ENCODE measurements around the gene ZNF836. TPM values are rescaled to one million over a fixed set of nuclear protein-coding genes. Genes with fewer than 3 reads are reported as not detected.

The ZNF836 gene
- total RNA-seq, 3 donors from 2014 or later (not counting 1 experiment from before 2014, with no cell fraction given): 27.9 to 40.2 (median 28.0) TPM

DNA sequence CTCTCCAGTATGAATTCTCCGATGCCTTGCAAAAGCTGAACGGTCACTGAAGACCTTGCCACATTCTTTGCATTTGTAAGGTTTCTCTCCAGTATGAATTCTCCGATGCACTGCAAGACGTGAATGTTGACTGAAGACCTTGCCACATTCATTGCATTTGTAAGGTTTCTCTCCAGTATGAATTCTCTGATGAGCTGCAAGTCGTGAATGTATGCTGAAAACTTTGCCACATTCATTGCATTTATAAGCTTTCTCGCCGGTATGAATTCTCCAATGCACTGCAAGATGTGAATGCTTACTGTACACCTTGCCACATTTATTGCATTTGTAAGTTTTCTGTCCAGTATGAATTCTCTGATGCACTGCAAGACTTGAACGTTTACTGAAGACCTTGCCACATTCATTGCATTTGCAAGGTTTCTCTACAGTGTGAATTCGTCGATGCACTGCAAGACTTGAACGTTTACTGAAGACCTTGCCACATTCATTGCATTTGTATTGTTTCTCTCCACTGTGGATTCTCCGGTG lies 55.8 kb downstream of the ZNF836 start:
- H3K27me3 Mint-ChIP-seq (ENCODE audit: low read depth in 2 of 2): no peaks in the 10 kb centered on the region
- Histone ChIP-seq H3K27me3 (ENCODE audit: control insufficient read depth, insufficient read depth, low read length) (no peaks in the 10 kb centered on the region), H3K9me3 (ENCODE audit: control insufficient read depth, insufficient read depth, low read length) (peaks cover 62% of the 10 kb centered on the region), H3K36me3 (ENCODE audit: control insufficient read depth, insufficient read depth, low read length) (peaks cover 40% of the 10 kb centered on the region), H3K4me3 (ENCODE audit: low read length) (no peak overlapping the region), H3K4me1 (ENCODE audit: control insufficient read depth, insufficient read depth, low read length) (no peaks in the 10 kb centered on the region), H3K27ac (ENCODE audit: low read length) (no peak overlapping the region)
- ATAC-seq (no peak), DNase-seq (no peak)
- intact Hi-C loops (cut with micrococcal nuclease): no loop called here
- 97% methylated on average over 12 of the region's 12 CpGs for WGBS (ENCODE audit: insufficient coverage)
- TF ChIP-seq, protein P1, sequence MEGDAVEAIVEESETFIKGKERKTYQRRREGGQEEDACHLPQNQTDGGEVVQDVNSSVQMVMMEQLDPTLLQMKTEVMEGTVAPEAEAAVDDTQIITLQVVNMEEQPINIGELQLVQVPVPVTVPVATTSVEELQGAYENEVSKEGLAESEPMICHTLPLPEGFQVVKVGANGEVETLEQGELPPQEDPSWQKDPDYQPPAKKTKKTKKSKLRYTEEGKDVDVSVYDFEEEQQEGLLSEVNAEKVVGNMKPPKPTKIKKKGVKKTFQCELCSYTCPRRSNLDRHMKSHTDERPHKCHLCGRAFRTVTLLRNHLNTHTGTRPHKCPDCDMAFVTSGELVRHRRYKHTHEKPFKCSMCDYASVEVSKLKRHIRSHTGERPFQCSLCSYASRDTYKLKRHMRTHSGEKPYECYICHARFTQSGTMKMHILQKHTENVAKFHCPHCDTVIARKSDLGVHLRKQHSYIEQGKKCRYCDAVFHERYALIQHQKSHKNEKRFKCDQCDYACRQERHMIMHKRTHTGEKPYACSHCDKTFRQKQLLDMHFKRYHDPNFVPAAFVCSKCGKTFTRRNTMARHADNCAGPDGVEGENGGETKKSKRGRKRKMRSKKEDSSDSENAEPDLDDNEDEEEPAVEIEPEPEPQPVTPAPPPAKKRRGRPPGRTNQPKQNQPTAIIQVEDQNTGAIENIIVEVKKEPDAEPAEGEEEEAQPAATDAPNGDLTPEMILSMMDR (IDR thresholded peaks at IDR 0.05): no peak
- peaks cover 86% of the 10 kb centered on the region for H3K36me3 Mint-ChIP-seq
- peaks cover 31 to 40% of the 10 kb centered on the region in 2 donors for H3K9me3 Mint-ChIP-seq
- H3K4me1 Mint-ChIP-seq: no peaks in the 10 kb centered on the region
- H3K27ac Mint-ChIP-seq: no peak overlapping the region
- no peak overlapping the region for H3K4me3 Mint-ChIP-seq

DNA sequence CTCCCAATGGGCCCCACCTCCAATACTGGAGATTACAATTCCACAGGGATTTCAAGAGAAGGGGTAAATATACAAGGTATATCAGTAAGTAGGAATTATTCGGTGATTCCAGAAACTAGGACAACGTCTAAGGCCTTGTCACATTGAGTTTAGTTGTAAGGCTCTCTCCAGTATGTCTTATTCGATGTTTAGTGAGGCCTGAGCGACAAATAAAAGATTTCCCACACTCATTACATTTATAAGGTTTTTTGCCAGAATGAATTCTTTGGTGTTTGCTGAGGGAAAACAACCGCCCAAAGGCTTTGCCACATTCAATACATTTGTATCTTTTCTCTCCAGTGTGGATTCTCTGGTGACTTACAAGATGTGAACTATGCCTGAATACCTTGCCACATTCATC lies 56.7 kb downstream of the ZNF836 start:
- Mint-ChIP-seq H3K27me3 (ENCODE audit: low read depth in 2 of 2) (no peaks in the 10 kb centered on the region), H3K27ac (no peak overlapping the region), H3K36me3 (peaks cover 84% of the 10 kb centered on the region), H3K9me3 (peaks cover 27 to 34% of the 10 kb centered on the region in 2 donors), H3K4me3 (no peak overlapping the region), H3K4me1 (no peaks in the 10 kb centered on the region)
- Histone ChIP-seq H3K36me3 (ENCODE audit: control insufficient read depth, insufficient read depth, low read length) (peaks cover 31% of the 10 kb centered on the region), H3K4me1 (ENCODE audit: control insufficient read depth, insufficient read depth, low read length) (no peaks in the 10 kb centered on the region), H3K9me3 (ENCODE audit: control insufficient read depth, insufficient read depth, low read length) (peaks cover 69% of the 10 kb centered on the region), H3K4me3 (ENCODE audit: low read length) (no peak overlapping the region), H3K27me3 (ENCODE audit: control insufficient read depth, insufficient read depth, low read length) (no peaks in the 10 kb centered on the region), H3K27ac (ENCODE audit: low read length) (no peak overlapping the region)
- TF ChIP-seq, protein P1 (IDR thresholded peaks at IDR 0.05): no peak
- no peak for DNase-seq
- intact Hi-C loops (cut with micrococcal nuclease): no loop called here
- ATAC-seq: no peak
- 100% methylated on average over 2 of the region's 5 CpGs for WGBS (ENCODE audit: insufficient coverage)

DNA sequence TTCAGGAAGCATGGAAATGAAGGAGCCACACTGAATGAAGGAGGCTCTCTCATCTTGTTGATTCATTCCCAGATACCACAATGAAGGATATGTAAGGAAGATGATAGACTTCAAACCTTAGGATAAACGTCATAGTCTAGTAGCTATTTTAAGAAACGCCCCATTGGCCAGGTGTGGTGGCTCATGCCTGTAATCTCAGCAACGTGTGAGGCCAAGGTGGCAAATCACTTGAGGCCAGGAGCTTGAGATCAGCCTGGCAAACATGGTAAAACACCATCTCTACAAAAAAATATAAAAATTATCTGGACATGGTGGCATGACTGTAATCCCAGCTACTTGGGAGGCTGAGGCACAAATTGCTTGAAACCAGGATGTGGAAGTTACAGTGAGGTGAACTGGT lies 58.8 kb downstream of the ZNF836 start:
- DNase-seq (no peak), ATAC-seq (no peak)
- H3K4me3 ChIP-seq (ENCODE audit: low read length): no peak overlapping the region
- H3K27ac ChIP-seq (ENCODE audit: low read length): no peak overlapping the region
- TF ChIP-seq, protein P1 (IDR thresholded peaks at IDR 0.05): no peak
- no peaks in the 10 kb centered on the region for H3K27me3 ChIP-seq (ENCODE audit: control insufficient read depth, insufficient read depth, low read length)
- peaks cover 62% of the 10 kb centered on the region for H3K9me3 ChIP-seq (ENCODE audit: control insufficient read depth, insufficient read depth, low read length)
- Mint-ChIP-seq H3K36me3 (peaks cover 66% of the 10 kb centered on the region), H3K4me1 (no peaks in the 10 kb centered on the region), H3K9me3 (peaks cover 25 to 29% of the 10 kb centered on the region in 2 donors), H3K27ac (no peak overlapping the region), H3K4me3 (no peak overlapping the region), H3K27me3 (ENCODE audit: low read depth in 2 of 2) (no peaks in the 10 kb centered on the region)
- H3K4me1 ChIP-seq (ENCODE audit: control insufficient read depth, insufficient read depth, low read length): no peaks in the 10 kb centered on the region
- intact Hi-C loops (cut with micrococcal nuclease): no loop called here
- WGBS (ENCODE audit: insufficient coverage): 82% methylated on average over 3 of the region's 3 CpGs
- H3K36me3 ChIP-seq (ENCODE audit: control insufficient read depth, insufficient read depth, low read length): peaks cover 15% of the 10 kb centered on the region

DNA sequence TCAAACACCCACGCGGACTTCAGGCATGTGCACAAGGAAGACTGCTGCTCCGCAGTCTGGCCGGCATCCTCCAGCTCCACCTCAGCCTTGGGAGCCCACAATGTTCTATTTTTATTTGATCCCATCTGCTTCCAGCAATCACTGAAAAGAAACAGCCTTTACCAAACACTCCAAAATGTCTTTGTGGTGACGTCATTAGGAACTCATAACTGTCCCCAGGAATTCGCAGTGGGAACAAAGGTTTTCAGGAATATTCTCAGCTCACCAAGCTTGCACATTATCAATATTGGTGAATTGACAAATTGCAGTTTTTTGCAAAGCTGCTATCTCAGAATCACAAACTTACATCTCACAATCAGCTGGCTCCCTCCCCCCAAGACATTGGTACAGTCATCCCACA lies 60.6 kb downstream of the ZNF836 start:
- 93% methylated on average over 6 of the region's 6 CpGs for whole genome bisulfite sequencing (ENCODE audit: insufficient coverage)
- no peak overlapping the region for H3K4me3 Mint-ChIP-seq
- no peak overlapping the region for H3K4me3 ChIP-seq (ENCODE audit: low read length)
- no peak overlapping the region for H3K27ac ChIP-seq (ENCODE audit: low read length)
- peaks cover under 1% of the 10 kb centered on the region for H3K36me3 ChIP-seq (ENCODE audit: control insufficient read depth, insufficient read depth, low read length)
- TF ChIP-seq, protein P1 (IDR thresholded peaks at IDR 0.05): no peak
- H3K27ac Mint-ChIP-seq: no peak overlapping the region
- DNase-seq: no peak
- no peaks in the 10 kb centered on the region for H3K27me3 ChIP-seq (ENCODE audit: control insufficient read depth, insufficient read depth, low read length)
- intact Hi-C loops (cut with micrococcal nuclease): no loop called here
- no peaks in the 10 kb centered on the region for H3K4me1 Mint-ChIP-seq
- peaks cover 64% of the 10 kb centered on the region for H3K9me3 ChIP-seq (ENCODE audit: control insufficient read depth, insufficient read depth, low read length)
- H3K4me1 ChIP-seq (ENCODE audit: control insufficient read depth, insufficient read depth, low read length): no peaks in the 10 kb centered on the region
- peaks cover 28 to 33% of the 10 kb centered on the region in 2 donors for H3K9me3 Mint-ChIP-seq
- no peak for ATAC-seq
- peaks cover 66% of the 10 kb centered on the region for H3K36me3 Mint-ChIP-seq
- H3K27me3 Mint-ChIP-seq (ENCODE audit: low read depth in 2 of 2): no peaks in the 10 kb centered on the region

All from natural killer cell (primary cell).